HPDE6-E6E7 (cell line): ENCODE results near the gene TRNAU1AP.

Source experiments
- DNase-seq: peaks from one replicate; pipeline ENCODE4 v3.0.0; 2011; ENCODE audit warnings: missing footprints; ENCODE audit errors: extremely low spot score

The TRNAU1AP gene

DNA sequence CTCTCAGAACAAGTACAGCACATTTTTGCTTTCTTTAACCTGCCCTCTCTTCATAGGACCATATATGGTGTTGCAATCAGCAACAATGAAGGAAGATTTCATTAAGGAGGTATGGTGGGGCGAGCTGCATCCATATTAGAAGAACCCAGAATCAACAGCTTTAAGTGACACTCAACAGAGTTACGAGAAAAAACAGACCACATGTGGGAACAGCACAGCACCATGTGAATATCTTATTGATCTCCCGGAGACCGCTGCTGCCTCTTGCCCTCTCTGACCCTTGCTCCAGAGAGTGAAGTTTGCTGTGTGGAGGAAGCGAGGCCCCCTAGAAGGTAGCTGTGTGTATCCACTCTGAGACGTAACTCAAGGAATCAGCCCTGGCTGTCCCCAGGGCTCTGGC is 52.1 kb downstream of the TRNAU1AP start:
- no peak for DNase-seq

- no peak for DNase-seq
Measured at GRCh38 chr1:28606771-28607170, 53.9 kb downstream of the TRNAU1AP start.

- DNase-seq = no peak
Measured at GRCh38 chr1:28613175-28613574, 60.3 kb downstream of the TRNAU1AP start.
